Progenitor cell of endocrine pancreas (in vitro differentiated cells): ENCODE results near the gene CNKSR3. TPM values are rescaled to one million over a fixed set of nuclear protein-coding genes. Genes with fewer than 3 reads are reported as not detected.

Experiments used
- DNase-seq: peaks from one replicate; pipeline ENCODE4 v3.0.0; 2021; ENCODE audit warnings: low spot score; ENCODE audit not compliant: unreplicated experiment
- H3K27ac Mint-ChIP-seq: 2 replicates; pipeline ENCODE4 v1.8.0; 2021; ENCODE audit warnings: mild to moderate bottlenecking, moderate library complexity, mixed read lengths
- H3K27me3 Mint-ChIP-seq: 2 replicates; pipeline ENCODE4 v1.8.0; 2021; ENCODE audit warnings: mixed read lengths
- H3K36me3 Mint-ChIP-seq: 2 replicates; pipeline ENCODE4 v1.8.0; 2022; ENCODE audit warnings: mixed read lengths; ENCODE audit not compliant: insufficient read depth
- H3K4me1 Mint-ChIP-seq: 2 replicates; pipeline ENCODE4 v1.8.0; 2021; ENCODE audit warnings: low read depth, mixed read lengths
- H3K4me3 Mint-ChIP-seq: 2 replicates; pipeline ENCODE4 v1.8.0; 2021; ENCODE audit warnings: low read depth, mild to moderate bottlenecking, moderate library complexity, mixed read lengths
- H3K9me3 Mint-ChIP-seq: 2 replicates; pipeline ENCODE4 v1.8.0; 2021; ENCODE audit warnings: low read depth, mixed read lengths
- long read RNA-seq: library from polyadenylated mRNA; unstranded; transcript quantifications from one replicate; pipeline ENCODE4 v2.0.0, GENCODE V29; 2020
- total RNA-seq: library from RNA; stranded (reverse); gene quantifications from 2 replicates; pipeline ENCODE4 v1.2.1, GENCODE V29; 2021
- TF ChIP-seq, protein P1 (sequence below): fragments of 200-600 bp; sonication (generic); IDR thresholded peaks from one replicate; pipeline ENCODE4 v1.5.0; 2021; ENCODE audit warnings: antibody characterized with exemption, mild to moderate bottlenecking; ENCODE audit not compliant: unreplicated experiment

The CNKSR3 gene
- 17.3 and 20.3 TPM in 2 replicates for total RNA-seq
- long read RNA-seq, full-length matches to known transcripts, result 1 of 11 reads
- long read RNA-seq, partial matches to known transcripts, result 7 of 11 reads
- long read RNA-seq, other reads (novel, unspliced or antisense), result 3 of 11 reads

DNA sequence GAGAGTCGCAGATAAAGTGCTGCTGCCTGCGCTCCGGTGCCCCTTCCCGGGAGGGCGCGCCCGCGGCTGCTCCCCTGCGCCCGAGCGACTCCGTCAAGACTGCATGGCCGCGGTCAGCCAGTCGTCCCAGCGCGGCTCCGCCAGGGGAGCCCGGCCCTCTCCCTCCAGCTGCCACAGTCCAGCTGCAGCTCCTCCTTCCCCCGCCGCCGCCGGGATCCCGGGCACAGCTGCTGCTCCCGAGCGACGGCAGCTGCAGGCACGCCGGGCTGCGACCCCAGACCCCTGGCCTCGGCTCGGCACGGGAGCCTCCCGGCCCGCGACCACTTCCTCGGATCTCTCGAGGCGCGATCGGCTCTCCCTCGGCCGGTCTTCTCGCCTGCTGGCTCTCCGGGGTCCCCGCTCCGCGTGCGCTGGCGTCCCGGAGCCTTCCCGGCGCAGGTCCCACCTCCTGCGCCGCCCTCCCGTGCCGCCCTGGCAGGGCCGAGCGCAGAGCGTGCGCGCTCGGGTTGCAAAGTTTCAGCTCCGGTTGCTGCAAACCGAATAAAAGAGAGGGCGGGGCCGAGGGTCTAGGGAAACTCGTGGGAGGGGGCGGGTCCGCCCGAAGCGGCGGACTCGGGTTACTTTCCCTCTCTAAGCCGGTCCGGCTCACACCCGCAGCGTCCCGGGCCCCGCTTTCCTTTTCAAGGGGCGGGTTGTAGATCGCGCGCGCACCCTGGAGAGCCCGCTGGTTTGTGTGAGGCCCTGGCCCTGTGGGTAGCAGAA, at the start of gene CNKSR3:
TSS of gene CNKSR3 (minus strand) at position 542 of the 762 bp plus-strand sequence. CDS start 571 bp downstream, outside the sequence.
- Mint-ChIP-seq H3K4me1 (peaks cover 35% of the 10 kb centered on the region), H3K9me3 (no peaks in the 10 kb centered on the region), H3K4me3 (peak within 1 kb of the TSS; percentile 91), H3K27me3 (peaks cover 5% of the 10 kb centered on the region), H3K36me3 (peaks cover 7% of the 10 kb centered on the region), H3K27ac (peak within 1 kb of the TSS; percentile 98)
- DNase-seq, result peak; percentile 84
- TF ChIP-seq, protein P1, sequence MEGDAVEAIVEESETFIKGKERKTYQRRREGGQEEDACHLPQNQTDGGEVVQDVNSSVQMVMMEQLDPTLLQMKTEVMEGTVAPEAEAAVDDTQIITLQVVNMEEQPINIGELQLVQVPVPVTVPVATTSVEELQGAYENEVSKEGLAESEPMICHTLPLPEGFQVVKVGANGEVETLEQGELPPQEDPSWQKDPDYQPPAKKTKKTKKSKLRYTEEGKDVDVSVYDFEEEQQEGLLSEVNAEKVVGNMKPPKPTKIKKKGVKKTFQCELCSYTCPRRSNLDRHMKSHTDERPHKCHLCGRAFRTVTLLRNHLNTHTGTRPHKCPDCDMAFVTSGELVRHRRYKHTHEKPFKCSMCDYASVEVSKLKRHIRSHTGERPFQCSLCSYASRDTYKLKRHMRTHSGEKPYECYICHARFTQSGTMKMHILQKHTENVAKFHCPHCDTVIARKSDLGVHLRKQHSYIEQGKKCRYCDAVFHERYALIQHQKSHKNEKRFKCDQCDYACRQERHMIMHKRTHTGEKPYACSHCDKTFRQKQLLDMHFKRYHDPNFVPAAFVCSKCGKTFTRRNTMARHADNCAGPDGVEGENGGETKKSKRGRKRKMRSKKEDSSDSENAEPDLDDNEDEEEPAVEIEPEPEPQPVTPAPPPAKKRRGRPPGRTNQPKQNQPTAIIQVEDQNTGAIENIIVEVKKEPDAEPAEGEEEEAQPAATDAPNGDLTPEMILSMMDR, result peak; percentile 37

DNA sequence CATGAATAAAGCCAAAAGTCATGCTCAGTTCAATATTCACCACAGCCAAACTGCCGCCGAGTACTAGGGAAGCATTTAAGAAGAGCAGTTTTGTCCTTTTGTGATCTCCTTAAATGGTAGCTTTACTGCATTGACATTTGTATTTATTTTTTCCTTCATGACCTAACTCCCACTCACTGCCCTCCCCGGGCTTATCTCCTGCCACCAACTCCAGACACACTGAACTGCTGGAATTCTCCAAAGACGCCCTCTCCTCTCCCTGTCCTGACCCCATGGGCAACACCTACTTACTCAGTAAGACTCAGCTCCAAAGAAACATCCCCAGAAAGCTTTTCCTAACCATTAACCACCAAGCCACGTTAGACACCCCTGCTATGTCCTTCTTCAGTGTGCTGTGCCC, 48.5 kb upstream of the CNKSR3 start:
- no peaks in the 10 kb centered on the region for H3K9me3 Mint-ChIP-seq
- no peaks in the 10 kb centered on the region for H3K27me3 Mint-ChIP-seq
- no peaks in the 10 kb centered on the region for H3K36me3 Mint-ChIP-seq
- no peak overlapping the region for H3K27ac Mint-ChIP-seq
- no peak for DNase-seq
- H3K4me3 Mint-ChIP-seq, result no peak overlapping the region
- peaks cover 18% of the 10 kb centered on the region for H3K4me1 Mint-ChIP-seq
- TF ChIP-seq, protein P1, result no peak

DNA sequence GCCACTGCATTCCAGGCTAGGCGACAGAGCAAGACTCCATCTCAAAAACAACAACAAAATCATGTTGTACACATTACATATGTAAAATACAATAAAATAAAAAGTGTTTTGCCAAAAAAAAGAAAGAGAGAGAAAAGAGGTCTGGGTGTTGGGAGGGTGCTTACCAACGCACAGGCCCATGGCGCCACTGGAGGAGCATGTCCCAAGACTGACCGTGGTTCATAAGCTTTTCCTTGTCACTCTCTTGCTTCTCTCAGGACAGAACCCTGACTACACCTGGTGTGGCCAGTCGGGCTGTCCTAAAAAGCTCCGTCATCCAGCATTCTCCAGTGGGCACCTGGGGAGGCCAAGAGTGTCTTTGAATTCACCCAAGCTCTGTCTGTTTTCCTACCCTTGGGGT, 48.0 kb upstream of the CNKSR3 start:
- Mint-ChIP-seq H3K36me3 (no peaks in the 10 kb centered on the region), H3K4me3 (no peak overlapping the region), H3K27me3 (no peaks in the 10 kb centered on the region), H3K9me3 (no peaks in the 10 kb centered on the region), H3K27ac (no peak overlapping the region), H3K4me1 (peaks cover 18% of the 10 kb centered on the region)
- TF ChIP-seq, protein P1, result no peak
- DNase-seq, result no peak

DNA sequence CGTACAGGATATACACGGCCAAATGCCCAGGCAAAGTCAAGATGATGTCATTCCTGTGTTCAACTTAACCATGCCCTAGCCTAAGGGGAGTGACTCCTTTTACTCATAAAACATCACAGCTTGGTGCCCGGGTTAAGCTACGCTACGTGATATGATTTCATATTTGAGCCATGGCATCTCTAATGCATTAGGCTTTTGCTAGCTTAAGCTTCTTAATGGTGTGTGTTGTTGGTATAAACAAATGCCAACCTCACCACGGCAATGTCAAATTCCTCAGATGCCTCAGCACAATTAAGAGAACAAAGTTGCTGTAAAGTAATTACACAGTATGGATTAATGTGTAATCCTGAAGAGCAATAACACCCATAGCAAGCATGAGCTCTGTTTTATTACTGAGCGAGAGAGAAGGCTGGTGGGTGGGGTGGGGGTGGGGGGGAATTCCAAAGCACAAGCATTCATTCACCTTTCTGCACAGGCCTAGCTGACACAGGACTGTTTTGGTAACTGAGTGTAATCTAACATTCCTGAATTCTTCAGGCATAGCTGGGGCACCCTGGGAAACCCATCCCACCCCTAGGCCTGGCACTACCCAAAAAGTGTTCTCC, 44.7 kb upstream of the CNKSR3 start:
- TF ChIP-seq, protein P1, result no peak
- Mint-ChIP-seq H3K27me3 (no peaks in the 10 kb centered on the region), H3K36me3 (no peaks in the 10 kb centered on the region), H3K4me3 (no peak overlapping the region), H3K4me1 (peaks cover 14% of the 10 kb centered on the region), H3K9me3 (peaks cover 3% of the 10 kb centered on the region), H3K27ac (peak overlapping the region; percentile 59)
- no peak for DNase-seq

DNA sequence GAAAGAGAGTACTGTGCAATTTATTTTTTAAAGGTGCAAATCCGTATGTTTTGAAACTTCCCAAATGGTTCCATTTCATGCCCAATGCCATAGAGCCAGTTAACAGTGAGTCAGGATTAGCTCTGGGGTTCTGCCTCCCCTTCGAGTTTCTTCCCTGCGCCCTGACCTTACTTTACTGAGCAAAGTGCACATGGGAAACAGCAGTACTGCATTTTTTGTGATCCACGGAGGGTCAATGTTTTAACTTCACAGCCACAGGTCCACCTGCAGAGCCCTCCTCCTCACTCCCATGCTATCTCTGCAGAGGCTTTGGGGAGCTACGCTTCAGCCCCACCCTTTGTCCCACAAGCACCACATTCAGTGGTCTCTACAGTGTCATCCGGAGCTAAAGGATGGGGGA, 44.0 kb upstream of the CNKSR3 start:
- no peak overlapping the region for H3K4me3 Mint-ChIP-seq
- peaks cover 3% of the 10 kb centered on the region for H3K9me3 Mint-ChIP-seq
- H3K27ac Mint-ChIP-seq, result peak overlapping the region; percentile 59
- H3K27me3 Mint-ChIP-seq, result no peaks in the 10 kb centered on the region
- H3K36me3 Mint-ChIP-seq, result no peaks in the 10 kb centered on the region
- H3K4me1 Mint-ChIP-seq, result peaks cover 14% of the 10 kb centered on the region
- TF ChIP-seq, protein P1, result no peak
- DNase-seq, result no peak
